UCSD-AML1 (cell line): ENCODE results near the gene BAIAP2L2.

ENCODE experiments used
- DNase-seq: peaks from one replicate; lab custom pipeline; 2025; ENCODE audit not compliant: unreplicated experiment; lab: John Stamatoyannopoulos, UW

The BAIAP2L2 gene

DNA sequence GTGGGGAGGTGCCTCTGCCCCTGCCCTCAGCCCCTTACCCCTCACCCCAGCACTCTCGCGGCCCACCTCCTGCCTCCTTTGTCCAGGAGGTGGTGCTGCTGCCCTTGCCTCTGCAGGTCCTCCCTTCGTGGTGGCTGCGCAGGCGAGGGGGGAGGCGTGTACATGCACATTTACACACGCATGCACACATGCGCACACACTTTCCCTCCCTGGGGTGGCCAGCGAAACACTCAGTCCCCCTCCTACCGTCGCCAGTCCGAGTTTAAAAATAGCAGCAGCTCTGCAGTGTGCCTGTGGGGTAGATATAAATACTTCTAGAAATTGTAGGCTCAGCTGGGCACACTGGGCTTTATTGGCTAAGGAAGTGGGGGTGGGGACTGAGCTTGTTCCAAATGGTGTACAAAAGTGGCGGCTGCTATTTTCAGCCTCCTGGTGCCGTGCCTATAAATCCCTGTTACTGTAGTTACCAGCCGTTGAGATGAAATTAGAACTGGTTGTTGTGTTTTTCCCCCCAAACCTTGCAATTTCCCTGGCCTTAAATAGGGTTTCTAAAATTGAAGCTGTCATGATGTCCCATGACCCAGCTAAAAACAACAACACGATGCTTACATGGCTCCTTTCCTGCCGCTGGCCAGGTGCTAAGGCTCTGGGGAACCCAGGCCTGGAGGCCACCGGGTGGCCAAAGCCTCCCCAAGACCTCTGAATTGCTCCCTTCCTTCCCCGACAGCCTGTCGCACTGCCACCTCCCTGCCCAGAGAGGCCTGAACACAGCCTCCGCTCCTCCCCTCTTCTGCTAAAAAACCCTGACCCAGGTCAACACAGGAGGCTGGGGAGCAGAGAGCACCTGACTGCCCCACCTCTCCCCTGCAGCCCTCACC, 40.9 kb downstream of the BAIAP2L2 start:
- DNase-seq, result peak; percentile 29

DNA sequence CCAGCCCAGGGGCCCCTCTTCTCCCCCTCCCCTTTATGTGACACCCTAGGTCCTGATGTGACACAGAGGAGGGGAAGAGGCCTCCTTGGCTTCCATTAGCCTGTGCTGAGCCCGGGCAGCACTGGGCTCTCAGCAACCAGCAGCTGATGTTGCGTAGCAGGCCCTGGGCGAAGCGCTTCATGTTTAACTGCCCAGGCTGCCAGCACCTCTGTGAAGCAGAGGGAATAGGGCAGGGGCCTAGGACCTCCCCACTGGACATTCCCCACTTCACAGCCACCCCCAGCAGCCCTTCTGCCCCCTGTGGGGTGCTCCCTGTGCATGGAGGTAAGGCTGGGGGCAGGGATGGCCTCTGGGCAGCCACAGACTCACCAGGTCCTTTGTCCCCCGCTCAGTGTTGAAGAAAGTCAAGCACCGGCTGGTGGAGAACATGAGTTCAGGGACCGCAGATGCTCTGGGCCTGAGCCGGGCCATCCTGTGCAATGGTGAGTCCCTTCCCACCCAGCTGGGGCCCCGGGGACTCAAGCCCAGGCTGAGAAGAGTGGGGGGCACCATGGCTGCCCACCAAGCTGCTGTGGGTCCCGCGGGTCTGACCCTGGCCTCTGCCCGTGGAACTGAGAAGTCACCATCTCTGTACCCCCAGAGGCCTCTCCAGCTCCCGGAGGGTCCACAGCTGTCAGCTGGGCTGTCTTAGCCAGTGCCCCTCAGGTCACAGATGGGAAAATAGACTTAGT, 41.7 kb downstream of the BAIAP2L2 start:
- no peak for DNase-seq

DNA sequence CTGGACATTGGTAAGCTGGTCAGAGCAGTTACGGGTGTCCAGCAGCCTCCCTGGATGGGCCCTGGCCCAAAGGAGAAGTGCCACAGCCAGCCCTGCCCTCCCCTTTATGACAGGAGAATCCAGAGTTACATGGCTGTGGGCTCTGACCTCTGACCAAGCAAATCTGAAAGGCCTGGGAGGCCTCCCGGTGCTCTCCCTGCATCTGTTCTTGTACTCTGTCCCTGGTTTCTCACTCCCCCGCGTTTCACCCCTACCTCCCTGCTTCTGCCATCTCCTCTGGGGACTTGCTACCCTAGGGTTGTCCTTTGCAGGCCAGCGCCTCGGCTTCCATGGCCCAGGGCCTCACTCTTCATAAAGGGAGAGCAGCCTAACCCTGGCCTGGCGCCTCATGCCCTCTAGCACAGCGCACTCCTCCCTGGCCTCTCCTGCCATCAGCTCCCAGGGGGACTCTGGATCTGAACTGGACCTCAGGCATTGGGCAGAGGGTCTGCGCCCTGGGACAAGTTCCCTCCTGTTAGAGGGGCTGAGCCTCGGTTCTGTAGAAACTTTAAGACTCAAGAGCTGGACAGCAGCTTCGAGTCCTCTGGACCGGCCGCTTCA, 42.6 kb downstream of the BAIAP2L2 start:
- DNase-seq, result no peak

DNA sequence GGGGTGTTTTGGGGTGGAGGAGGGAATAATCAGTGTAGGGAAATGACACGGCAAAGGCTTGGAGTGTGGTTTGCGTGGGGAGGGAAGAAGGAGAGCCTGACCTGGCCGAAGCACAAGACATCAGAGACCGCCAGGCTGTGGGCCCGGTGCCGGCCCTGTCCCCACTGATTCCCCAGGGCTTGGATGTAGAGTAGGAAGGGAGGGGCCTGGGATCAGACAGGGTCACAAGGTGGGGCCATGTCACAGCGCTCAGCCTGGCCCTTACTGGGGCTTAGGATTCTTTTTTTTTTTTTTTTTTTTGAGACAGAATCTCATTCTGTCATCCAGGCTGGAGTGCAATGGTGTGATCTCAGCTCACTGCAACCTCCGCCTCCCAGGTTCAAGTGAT, 43.5 kb downstream of the BAIAP2L2 start:
- DNase-seq, result no peak

DNA sequence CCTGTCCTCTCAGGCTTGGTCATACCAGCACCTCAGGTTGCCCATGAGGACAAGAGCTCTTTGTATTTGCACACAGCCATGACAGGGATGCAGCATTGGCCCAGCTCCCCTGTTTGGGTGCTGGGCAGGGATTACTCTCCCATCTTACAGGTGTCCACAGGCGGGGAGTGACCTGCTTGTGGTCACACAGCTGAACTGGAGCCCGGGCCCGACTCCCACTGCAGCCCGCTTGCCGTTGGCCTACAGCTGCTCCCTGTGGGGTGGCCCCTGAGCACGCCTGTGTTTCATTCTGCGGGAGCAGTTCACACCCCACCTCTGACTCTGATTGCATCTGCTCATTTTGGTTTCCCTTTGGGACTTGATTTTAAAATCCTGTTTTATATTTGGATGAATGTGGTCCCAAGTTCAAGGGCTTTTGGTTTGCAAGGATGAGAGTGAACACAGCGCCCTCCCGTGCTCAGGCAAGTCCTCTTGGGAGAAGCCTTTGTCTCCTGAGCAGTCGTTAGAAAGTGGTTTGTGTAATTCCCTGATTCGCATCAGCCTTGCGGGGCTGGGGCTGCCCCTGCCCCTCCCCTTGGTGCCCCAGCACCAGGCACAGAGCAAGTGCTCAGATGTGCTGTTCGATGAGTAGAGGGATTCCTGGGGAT, 44.0 kb downstream of the BAIAP2L2 start:
- no peak for DNase-seq

DNA sequence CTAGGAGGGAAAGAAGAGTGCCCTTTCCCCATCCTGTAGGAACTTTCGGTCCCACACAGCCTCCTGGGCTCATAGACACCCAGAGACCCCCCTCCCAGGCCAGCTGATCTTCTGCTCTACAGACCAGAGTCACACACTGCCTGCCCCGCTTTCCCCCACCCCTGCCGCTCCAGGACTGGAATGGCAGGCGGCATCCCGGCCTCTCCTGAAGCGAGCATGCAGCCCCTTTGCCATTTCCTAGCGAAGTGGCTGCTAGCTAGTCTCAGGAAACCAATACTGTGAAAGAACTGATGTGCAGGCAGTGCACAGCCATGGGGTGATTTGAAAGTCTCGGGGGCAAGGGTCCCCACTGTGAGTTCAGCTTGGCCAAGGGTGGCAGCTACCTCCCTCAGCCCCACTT, 44.9 kb downstream of the BAIAP2L2 start:
- no peak for DNase-seq

DNA sequence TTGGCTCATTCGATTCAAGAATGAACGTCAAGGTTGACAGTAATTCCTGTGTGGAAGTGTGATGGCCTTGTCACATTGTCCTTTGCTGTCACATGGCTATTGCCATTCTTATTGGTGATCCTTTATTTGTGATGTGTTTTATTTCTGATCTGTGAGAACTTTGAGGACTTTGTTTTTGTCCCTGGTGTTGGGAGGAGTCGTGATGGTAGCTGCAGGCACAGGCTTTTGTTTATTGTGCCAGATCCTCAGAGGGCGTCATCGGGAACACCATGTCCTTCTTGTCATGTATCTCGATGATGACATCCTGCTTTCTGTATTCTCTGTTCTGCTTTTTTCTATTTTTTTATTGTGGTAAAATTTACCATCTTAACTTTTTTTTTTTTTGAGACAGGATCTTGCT, 47.7 kb downstream of the BAIAP2L2 start:
- DNase-seq, result no peak

DNA sequence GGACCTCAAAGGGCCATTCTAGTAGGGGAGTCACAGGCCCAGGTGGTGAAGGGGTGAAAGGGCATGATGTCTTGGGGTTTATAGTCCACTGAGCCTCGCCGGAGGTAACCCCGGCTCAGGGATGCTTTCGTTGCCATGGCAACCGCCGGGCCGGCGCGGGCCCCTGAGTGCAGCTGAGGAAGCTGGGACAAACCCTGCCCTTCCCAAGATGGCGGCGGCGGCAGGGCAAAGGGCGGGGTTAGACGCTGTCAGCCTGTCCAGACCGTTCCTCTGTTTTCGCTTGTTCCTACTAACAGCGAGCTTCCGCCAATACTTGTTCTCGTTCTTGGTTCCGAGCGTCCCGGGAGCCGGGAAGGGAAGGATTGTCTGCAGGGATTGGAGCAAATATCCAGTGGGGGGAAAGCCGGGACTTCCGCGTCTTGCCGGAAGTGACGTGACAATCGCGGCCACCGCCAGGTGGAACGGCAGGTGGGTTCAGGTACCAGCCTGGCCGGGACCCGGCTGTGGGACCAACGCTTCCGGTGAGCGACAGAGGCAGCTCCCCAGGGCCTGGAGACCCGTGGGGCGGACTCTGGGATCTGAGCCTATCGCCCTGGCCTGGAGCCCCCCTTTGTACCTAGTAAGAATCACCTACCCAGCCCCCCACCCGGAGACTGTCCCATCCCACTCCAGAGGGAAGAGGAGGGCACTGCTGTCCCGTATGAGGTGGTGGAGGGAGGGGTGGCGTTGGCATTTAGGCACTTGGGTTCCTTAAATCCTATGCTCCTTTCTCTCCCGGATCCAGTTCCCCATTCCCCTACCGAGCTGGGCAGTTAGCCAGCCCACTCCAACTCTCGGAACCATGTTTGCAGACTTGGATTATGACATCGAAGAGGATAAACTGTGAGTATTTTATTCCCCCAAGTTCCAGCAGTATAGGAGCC, 53.3 kb downstream of the BAIAP2L2 start, which contains the start of gene PICK1:
Gene PICK1 (plus strand): TSS at position 436 of the 923 bp plus-strand sequence. CDS start 406 bp downstream, at position 842.
- DNase-seq, result peak; percentile 82

DNA sequence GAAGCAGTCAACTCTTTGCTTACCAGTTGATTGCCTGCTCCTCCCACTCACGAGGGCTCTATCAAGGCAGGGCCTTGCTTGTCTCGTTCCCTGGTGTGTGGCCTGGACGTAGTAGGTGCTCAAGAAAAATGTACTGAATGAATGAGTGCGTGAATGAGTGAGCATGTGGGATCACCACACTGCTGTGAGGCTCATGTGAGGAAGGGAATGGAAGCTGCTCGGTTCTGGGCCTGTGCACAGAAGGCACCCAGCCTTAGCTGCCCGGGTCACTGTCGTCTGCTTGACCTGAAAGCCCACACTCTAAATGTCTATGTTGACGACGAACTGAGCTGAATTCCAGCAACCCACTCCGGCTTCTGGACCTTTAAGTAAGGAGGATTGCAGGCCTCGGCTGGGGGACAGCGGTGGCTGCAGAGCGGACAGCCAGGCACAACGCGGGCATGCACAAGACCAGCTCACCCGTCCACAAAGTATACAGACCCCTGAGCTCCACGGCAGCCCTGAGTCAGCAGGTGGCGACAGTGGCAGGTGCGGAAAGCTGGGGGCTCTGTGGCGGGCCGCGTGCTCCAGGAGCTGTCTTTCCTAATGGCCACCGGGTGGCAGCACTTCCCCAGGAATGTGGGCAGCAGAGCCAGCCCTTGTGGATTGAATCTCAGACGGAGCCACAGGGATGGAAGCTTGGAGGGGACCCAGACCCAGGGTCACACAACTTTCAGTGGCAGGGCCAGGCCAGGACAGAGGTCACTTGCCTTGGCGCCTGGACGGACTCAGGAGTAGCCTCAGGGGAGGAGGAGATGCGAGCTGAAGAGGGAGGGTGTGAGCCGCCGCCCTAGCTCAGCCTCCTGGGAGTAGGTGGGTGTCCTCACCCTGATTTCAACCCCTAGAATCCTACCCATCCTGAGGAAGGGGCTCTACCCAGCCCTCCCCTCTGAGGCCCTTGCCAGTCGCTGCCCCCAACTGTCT, 58.3 kb downstream of the BAIAP2L2 start:
- DNase-seq, result peak; percentile 77

DNA sequence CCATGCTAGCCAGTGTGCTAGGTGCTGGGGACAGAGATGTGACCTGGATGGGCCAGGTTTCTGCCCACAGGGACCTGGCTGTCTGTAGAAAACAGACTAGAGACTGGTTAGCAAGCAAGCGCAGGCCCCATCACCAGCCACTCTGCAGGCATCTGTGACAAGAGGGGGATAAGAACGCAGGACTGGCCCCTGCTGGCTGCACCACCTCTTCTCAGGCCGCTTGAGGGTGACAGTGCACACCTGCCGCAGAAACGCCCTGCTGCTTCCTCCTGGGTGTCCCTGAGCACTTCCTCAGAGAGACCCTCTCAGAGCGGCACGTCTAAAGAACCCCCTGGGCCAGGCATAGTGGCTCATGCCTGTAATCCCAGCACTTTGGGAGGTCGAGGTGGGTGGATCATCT, 59.2 kb downstream of the BAIAP2L2 start:
- DNase-seq, result no peak

DNA sequence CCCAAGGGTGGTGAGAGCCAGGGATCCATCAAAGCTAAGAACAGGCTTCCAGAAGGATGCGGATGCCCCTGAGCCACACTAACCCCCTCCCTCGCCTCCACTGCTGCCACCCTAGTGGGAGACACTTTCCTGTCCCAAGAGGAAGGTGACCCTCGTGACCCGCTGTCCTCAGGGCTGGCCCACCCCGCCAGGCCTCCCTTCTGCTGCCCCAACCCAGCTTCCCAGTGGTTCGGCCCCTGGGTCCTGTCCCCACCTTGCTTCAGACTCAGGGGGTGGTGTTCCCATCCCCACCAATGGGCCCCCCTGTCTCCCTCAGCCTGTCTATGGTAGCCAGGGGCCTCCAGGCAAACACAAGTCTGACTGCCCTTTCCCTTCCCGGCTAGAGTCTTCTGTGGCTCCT, 59.8 kb downstream of the BAIAP2L2 start:
- DNase-seq, result no peak

DNA sequence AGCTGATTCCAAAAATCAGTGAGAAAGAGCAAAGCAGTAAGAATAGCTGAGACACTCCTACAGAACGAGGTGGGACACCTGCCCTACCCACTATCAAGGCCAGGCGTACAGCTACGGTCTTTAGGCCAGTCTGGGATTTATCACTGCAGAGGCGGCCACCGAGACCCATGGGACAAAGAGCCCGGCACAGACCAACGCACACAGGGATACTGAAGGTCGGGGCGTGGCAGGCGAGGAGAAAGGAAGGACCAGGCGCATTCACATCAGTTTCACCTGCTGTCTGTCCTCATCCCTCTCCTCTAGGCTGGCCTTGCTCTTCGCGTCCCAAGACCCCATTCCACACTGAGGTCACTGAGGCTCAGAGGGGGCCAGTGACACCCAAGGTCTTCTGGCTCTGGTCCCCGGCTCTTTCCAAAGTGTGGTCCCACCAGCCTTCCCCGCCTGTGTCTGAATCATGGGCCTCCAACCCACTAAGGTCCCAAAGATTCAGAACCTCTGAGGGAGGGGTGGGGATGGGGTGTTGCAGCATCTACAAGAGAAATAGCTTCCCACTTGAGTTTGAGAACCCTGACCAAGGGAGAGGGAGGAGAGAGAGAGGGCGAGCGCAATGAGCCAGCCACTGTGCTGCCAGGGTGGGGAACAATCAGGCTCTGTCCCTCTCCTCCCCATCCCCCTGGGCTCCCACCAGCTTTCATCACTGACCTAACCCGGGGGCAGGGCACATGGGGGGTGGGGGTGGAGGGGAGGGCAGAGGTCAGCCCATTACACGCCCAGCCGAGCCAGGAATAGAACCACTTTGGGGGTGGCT, 60.5 kb downstream of the BAIAP2L2 start:
- DNase-seq, result no peak

DNA sequence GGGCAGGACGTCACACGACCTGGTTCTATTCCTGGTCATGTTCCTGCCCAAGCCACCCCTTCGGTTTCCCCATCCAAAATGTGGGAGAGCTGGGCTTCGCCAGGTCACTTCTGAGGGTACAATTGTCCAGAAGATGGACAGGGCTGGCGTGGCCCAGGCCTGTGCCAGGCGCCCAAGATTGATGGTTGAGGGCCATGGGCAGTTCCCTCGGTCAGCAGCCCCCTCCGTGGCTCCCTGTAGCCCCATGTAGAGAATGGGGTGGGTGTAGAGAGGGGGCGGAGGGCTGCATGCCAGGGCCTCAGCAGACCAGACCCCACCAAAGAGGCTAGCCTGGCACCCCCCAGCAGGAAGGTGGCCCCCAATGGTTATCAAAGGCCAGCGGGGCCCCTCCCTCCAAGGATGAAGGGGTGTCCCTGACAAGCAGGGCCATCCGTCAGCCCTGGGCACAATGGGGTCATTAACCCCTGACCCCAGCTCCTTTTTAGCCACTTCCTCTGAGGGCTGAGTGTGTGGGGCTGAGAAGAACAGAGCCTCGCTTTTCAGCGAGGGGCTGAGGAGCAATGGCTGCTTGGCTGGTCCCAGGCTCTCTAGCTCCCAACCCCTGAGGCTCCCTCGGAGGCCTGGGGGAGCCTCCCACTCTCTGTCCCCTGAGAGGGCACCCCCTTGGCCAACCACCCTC, 64.3 kb downstream of the BAIAP2L2 start:
- DNase-seq, result no peak

DNA sequence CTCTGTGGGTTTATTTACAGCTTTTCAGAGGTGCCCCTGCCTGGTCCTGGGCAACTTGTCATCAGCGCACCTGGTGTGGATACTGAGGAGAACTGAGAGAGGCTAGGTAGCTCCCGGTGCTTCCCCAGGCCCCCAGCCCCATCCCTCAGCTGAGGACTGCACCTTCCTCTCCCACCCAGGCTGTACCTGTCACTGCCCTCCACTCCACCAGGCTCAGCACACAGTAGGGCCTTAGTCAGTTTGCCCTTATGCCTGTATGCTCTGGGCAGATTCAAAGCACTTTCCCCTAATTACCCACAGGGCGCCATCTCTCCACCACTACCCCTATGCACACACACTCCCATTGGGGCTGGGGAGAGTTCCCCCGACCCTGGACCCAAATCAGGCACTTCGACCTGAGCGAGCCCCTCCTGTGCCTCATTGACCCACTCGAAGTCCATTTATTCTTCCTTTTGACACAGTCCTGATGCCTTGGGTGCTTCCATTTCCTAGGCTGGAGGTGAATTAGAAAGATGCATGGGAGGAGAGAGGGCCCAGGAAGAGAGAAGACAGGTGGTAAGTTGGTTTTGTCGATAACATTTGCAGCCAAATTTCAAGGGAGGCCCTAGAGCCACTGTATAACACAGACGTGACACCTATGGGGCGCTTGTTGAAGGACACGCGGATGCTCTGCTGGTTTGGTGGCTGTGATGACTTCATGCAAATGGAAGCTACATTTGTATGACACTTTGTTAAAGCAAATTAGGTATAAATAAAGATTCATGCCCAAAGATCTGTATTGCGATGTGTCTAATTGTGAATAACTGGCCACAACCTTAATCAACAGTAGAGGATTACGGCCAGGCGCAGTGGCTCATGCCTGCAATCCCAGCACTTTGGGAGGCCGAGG, 67.1 kb downstream of the BAIAP2L2 start:
- no peak for DNase-seq

DNA sequence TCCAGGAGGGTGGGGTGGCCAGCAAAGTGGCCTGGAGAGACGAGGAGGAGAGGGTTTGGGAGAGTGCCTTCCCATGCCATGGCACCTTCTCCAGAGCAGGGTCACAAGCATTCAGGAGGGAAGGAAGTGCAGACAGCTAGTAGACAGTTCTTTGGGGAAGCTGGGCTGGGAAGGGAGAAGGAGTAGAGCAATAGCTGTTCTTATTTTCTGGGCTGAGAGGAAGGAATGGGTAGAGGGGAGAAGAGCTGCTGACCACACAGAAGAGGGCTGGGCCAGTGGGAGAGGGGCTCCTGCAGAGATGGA, 68.0 kb downstream of the BAIAP2L2 start:
- no peak for DNase-seq

DNA sequence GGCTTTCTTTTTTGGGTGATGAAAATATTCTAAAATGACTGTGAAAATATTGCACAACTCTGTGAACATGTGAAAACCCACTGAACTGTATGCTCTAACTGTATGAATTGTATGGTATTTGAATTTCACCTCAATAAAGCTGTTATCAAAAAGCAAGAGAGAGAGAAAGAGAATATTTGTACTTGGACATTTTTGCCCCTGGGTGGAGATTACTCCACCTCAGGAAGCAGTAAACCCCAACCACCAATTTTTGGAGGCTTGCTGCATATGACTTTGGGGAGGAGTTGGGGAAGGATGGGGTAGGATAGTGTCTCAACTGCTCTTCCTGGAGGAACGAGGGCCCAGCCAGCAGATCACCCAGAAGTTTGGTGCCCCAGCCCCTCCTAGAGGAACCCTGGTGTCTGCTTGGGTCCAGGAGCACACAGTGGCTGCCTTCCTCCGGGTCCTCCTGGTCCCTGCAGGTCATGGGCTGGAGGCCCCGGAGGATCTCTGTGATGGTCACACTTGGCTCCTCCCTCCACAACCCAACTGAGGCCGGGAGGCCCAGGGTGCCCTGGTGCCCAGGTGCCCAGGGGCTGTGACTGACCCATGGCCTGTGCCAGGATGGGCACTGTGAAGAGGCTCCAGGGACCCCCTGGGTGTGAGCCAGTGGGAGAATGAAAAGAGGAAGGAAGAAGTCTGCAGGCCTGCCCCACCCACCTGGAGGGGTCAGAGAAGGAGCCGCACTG, 68.6 kb downstream of the BAIAP2L2 start:
- DNase-seq, result peak; percentile 31
